ENCODE results near the gene ZNF611. TPM values are rescaled to one million over a fixed set of nuclear protein-coding genes. Genes with fewer than 3 reads are reported as not detected.
"Not testable (repeated sequence)": the region's sequence is repeated elsewhere in the genome, so short reads cannot be mapped to it uniquely, and the experiment has no call there.

The ZNF611 gene
- total RNA-seq (10 to 100 TPM; 21.1 to 25.8 TPM), total RNA-seq (23.6 to 29.9 reads per million in 2 donors)

DNA sequence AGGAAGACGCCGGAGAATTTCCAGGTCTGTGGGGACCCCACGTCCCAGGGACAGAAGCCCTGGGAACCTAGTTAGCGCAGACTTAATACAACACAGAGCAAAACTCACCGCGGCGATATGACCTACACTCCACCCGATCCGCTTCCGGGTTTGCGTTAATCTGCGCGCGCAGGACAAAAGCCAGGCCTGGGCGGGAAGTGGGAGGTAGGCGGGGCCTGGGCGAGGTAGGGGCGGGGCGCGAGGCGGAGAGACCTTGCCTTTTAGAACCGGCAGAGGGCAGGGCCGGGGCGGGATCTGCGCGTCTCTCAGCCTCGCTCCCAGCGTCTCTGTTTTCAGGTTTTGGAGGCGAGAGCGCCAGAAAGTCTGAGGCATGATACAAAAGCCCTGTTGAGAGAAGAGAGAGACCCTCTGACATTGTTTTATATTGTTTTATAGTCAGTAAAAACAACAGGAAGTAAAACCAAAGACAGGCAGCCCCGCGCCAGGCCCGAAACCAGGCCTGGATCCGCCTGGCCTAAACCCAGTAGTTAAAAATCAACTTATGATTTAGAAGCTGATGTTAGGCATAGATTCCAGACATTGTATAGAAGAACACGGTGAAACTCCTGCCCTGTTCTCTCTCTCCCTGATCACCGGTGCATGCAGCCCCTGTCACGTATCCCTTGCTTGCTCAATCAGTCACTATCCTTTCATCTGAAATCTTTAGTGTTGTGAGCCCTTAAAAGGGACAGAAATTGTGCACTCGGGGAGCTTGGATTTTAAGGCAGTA, at the start of gene ZNF611:
Gene ZNF611, minus strand, starts transcription at position 152 of the 769 bp plus-strand sequence. CDS start 19,150 bp downstream, outside the sequence.
- Mint-ChIP-seq H3K36me3 (ENCODE audit: low read depth) (peaks cover 2% of the 10 kb centered on the region), H3K27me3 (no peaks in the 10 kb centered on the region), H3K4me1 (peaks cover 13% of the 10 kb centered on the region), H3K4me3 (peak within 1 kb of the TSS; percentile 91), H3K27ac (peak within 1 kb of the TSS; percentile 91)
- no peaks in the 10 kb centered on the region for H3K9me3 ChIP-seq (ENCODE audit: control insufficient read depth, low read length, poor library complexity, severe bottlenecking)
- peak; percentile 97 to 99 (median 99) for DNase-seq
- peak; percentile 99 for ATAC-seq

GRCh38 chr19:52782864-52783263, 48.0 kb upstream of the ZNF611 start:
- Mint-ChIP-seq H3K4me1 (peaks cover 13% of the 10 kb centered on the region), H3K27ac (peak overlapping the region; percentile 24)
- not testable (repeated sequence) for H3K9me3 ChIP-seq (ENCODE audit: control insufficient read depth, low read length, poor library complexity, severe bottlenecking); H3K27me3 Mint-ChIP-seq; H3K4me3 Mint-ChIP-seq; ATAC-seq; H3K36me3 Mint-ChIP-seq (ENCODE audit: low read depth); DNase-seq

GRCh38 chr19:52778811-52779210, 44.0 kb upstream of the ZNF611 start:
- H3K27ac Mint-ChIP-seq: no peak overlapping the region
- peak overlapping the region; percentile 63 for H3K4me3 Mint-ChIP-seq
- H3K9me3 ChIP-seq (ENCODE audit: control insufficient read depth, low read length, poor library complexity, severe bottlenecking): peaks cover 7% of the 10 kb centered on the region
- H3K27me3 Mint-ChIP-seq: no peaks in the 10 kb centered on the region
- DNase-seq (no peak), ATAC-seq (no peak)
- peaks cover 14% of the 10 kb centered on the region for H3K36me3 Mint-ChIP-seq (ENCODE audit: low read depth)
- no peaks in the 10 kb centered on the region for H3K4me1 Mint-ChIP-seq

DNA sequence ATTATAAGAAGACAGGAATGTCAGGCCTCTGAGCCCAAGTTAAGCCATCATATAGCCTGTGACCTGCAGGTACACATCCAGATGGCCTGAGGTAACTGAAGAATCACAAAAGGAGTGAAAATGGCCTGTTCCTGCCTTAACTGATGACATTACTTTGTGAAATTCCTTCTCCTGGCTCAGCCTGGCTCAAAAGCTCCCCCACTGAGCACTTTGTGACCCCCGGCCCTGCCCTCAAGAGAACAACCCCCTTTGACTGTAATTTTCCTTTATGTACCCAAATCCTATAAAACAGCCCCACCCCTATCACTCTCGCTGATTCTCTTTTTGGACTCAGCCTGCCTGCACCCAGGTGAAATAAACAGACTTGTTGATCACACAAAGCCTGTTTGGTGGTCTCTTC, 21.6 kb upstream of the ZNF611 start:
- not testable (repeated sequence) for H3K4me3 Mint-ChIP-seq; H3K27me3 Mint-ChIP-seq; H3K36me3 Mint-ChIP-seq (ENCODE audit: low read depth)

GRCh38 chr19:52749780-52750179, 14.9 kb upstream of the ZNF611 start:
- ATAC-seq: no peak
- H3K9me3 ChIP-seq (ENCODE audit: control insufficient read depth, low read length, poor library complexity, severe bottlenecking): no peaks in the 10 kb centered on the region

More for the DNA sequence above, 21.6 kb upstream of the ZNF611 start:
- not testable (repeated sequence) for H3K4me1 Mint-ChIP-seq; H3K9me3 ChIP-seq (ENCODE audit: control insufficient read depth, low read length, poor library complexity, severe bottlenecking); ATAC-seq; DNase-seq; H3K27ac Mint-ChIP-seq

GRCh38 chr19:52748336-52748950, 13.6 kb upstream of the ZNF611 start:
- Mint-ChIP-seq H3K36me3 (ENCODE audit: low read depth) (no peaks in the 10 kb centered on the region), H3K4me1 (no peaks in the 10 kb centered on the region), H3K27me3 (no peaks in the 10 kb centered on the region), H3K27ac (no peak overlapping the region), H3K4me3 (no peak overlapping the region)
- DNase-seq (no peak), ATAC-seq (no peak)
- H3K9me3 ChIP-seq (ENCODE audit: control insufficient read depth, low read length, poor library complexity, severe bottlenecking): no peaks in the 10 kb centered on the region

More at GRCh38 chr19:52749780-52750179, 14.9 kb upstream of the ZNF611 start:
- no peak for DNase-seq
- H3K27me3 Mint-ChIP-seq: no peaks in the 10 kb centered on the region
- no peak overlapping the region for H3K4me3 Mint-ChIP-seq
- no peaks in the 10 kb centered on the region for H3K4me1 Mint-ChIP-seq
- H3K36me3 Mint-ChIP-seq (ENCODE audit: low read depth): peaks cover 2% of the 10 kb centered on the region
- H3K27ac Mint-ChIP-seq: no peak overlapping the region

- not testable (repeated sequence) for H3K4me3 Mint-ChIP-seq; H3K36me3 Mint-ChIP-seq (ENCODE audit: low read depth); H3K27ac Mint-ChIP-seq; H3K9me3 ChIP-seq (ENCODE audit: control insufficient read depth, low read length, poor library complexity, severe bottlenecking); H3K27me3 Mint-ChIP-seq; DNase-seq; ATAC-seq
- H3K4me1 Mint-ChIP-seq: peaks cover 11% of the 10 kb centered on the region
Measured at GRCh38 chr19:52745919-52746318, 11.1 kb upstream of the ZNF611 start.

GRCh38 chr19:52743091-52743490, 8.2 kb upstream of the ZNF611 start:
- Mint-ChIP-seq H3K27me3 (no peaks in the 10 kb centered on the region), H3K4me1 (peaks cover 11% of the 10 kb centered on the region), H3K4me3 (no peak overlapping the region), H3K36me3 (ENCODE audit: low read depth) (no peaks in the 10 kb centered on the region), H3K27ac (peak overlapping the region; percentile 8)
- ATAC-seq: no peak
- DNase-seq: no peak
- H3K9me3 ChIP-seq (ENCODE audit: control insufficient read depth, low read length, poor library complexity, severe bottlenecking): no peaks in the 10 kb centered on the region

DNA sequence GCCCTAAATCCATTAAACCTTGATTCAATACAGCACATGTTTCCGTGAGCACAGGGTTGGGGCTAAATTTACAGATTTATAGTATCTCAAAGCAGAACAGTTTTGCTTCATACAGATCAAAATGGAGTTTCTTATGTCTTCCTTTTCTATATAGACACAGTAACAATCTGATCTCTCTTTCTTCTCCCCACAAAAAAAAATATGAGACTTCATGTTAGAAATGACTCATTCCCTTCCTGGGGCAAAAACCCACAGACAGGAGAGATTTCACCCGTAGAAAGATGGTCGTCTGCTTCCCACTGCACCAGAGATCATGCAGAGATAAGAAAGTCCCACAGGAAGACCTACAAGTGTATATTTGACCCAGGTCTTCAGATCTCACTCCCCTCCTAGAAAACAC, 7.7 kb upstream of the ZNF611 start:
- Mint-ChIP-seq H3K36me3 (ENCODE audit: low read depth) (no peaks in the 10 kb centered on the region), H3K4me1 (peaks cover 11% of the 10 kb centered on the region), H3K27me3 (no peaks in the 10 kb centered on the region), H3K27ac (no peak overlapping the region), H3K4me3 (no peak overlapping the region)
- DNase-seq (no peak), ATAC-seq (no peak)
- H3K9me3 ChIP-seq (ENCODE audit: control insufficient read depth, low read length, poor library complexity, severe bottlenecking): no peaks in the 10 kb centered on the region

DNA sequence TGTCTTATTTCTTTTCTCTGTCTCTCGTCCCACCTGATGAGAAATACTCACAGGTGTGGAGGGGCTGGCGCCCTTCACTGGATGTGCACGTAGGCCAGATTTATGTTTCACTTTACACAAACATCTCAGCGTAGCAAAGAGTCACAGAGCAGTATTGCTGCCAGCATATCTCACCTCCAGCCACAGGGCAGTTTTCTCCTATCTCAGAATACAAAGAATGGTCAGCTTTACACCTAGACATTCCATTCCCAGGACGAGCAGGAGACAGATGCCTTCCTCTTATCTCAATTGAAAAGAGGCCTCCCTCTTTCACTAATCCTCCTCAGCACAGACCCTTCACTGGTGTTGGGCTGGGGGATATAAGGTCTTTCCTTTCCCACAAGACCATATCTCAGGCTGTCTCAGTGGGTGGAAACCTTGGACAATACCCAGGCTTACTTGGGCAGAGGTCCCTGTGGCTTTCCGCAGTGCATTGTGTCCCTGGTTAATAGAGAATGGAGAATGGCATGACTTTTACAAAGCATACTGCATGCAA, 7.2 kb upstream of the ZNF611 start:
- DNase-seq (no peak), ATAC-seq (no peak)
- no peak overlapping the region for H3K4me3 Mint-ChIP-seq
- H3K27ac Mint-ChIP-seq: no peak overlapping the region
- no peaks in the 10 kb centered on the region for H3K9me3 ChIP-seq (ENCODE audit: control insufficient read depth, low read length, poor library complexity, severe bottlenecking)
- no peaks in the 10 kb centered on the region for H3K36me3 Mint-ChIP-seq (ENCODE audit: low read depth)
- H3K4me1 Mint-ChIP-seq: peaks cover 11% of the 10 kb centered on the region
- no peaks in the 10 kb centered on the region for H3K27me3 Mint-ChIP-seq

DNA sequence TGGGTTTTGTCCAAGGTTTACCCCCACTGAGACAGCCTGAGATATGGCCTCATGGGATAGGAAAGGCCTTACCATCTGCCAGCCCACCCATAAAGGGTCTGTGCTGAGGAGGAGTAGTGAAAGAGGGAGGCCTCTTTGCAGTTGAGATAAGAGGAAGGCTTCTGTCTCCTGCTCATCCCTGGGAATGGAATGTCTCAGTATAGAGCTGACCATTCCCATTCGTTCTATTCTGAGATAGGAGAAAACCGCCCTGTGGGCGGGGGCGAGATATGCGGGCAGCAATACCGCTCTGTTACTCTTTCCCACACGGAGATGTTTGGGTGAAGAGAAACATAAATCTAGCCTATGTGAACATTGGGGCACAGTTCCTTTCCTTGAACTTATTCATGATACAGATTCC, 6.5 kb upstream of the ZNF611 start:
- not testable (repeated sequence) for H3K27ac Mint-ChIP-seq, ATAC-seq

GRCh38 chr19:52739576-52739975, 4.7 kb upstream of the ZNF611 start:
- H3K9me3 ChIP-seq (ENCODE audit: control insufficient read depth, low read length, poor library complexity, severe bottlenecking): no peaks in the 10 kb centered on the region
- Mint-ChIP-seq H3K4me1 (peaks cover 13% of the 10 kb centered on the region), H3K4me3 (no peak overlapping the region), H3K27me3 (no peaks in the 10 kb centered on the region), H3K27ac (no peak overlapping the region), H3K36me3 (ENCODE audit: low read depth) (no peaks in the 10 kb centered on the region)
- DNase-seq: no peak
- no peak for ATAC-seq

More for the DNA sequence above, 6.5 kb upstream of the ZNF611 start:
- peaks cover 11% of the 10 kb centered on the region for H3K4me1 Mint-ChIP-seq
- H3K27me3 Mint-ChIP-seq; H3K4me3 Mint-ChIP-seq; DNase-seq; H3K36me3 Mint-ChIP-seq (ENCODE audit: low read depth); H3K9me3 ChIP-seq (ENCODE audit: control insufficient read depth, low read length, poor library complexity, severe bottlenecking): not testable (repeated sequence)

GRCh38 chr19:52735734-52736133, 890 bp upstream of the ZNF611 start:
- Mint-ChIP-seq H3K27ac (peak overlapping the region; percentile 91), H3K4me3 (peak overlapping the region; percentile 91), H3K4me1 (peaks cover 13% of the 10 kb centered on the region), H3K36me3 (ENCODE audit: low read depth) (peaks cover 2% of the 10 kb centered on the region), H3K27me3 (no peaks in the 10 kb centered on the region)
- no peak for ATAC-seq
- no peaks in the 10 kb centered on the region for H3K9me3 ChIP-seq (ENCODE audit: control insufficient read depth, low read length, poor library complexity, severe bottlenecking)
- DNase-seq: no peak

All from T-helper 17 cell (primary cell).